Measurements from ENCODE around the gene MYLK.

GRCh38 chr3:123841476-123842238 lies 42.5 kb downstream of the MYLK start:
- TF ChIP-seq CTCF (IDR thresholded peaks at IDR 0.05) (no peak), POLR2A (IDR thresholded peaks at IDR 0.05) (no peak), EP300 (IDR thresholded peaks at IDR 0.05) (no peak)

Measured in tibial nerve (tissue), 4 donors.